ENCODE results near the gene ZNF502.
A peak's percentile ranks its signal among the peaks of the same experiment; 100 is the strongest.

ZNF502 gene

GRCh38 chr3:44761424-44762169 is 49.1 kb downstream of the ZNF502 start, which contains the start of the genes KIAA1143 and KIF15:
Gene KIAA1143 (minus strand): TSS chr3:44761619. CDS start chr3:44761602, 17 bp downstream.
Gene KIF15 (plus strand): TSS chr3:44761794. CDS start chr3:44761866, 72 bp downstream.
- TF ChIP-seq EZH2 (IDR thresholded peaks at IDR 0.05) (no peak), FOXP2 (optimal IDR thresholded peaks at IDR 0.05; ENCODE audit: control extremely low read depth, extremely low read length, insufficient read depth) (peak; percentile 13), POLR2AphosphoS5 (IDR thresholded peaks at IDR 0.05; ENCODE audit: borderline replicate concordance, low read depth, low read length) (peak; percentile 76)
- Histone ChIP-seq H3K9me3 (ENCODE audit: low read depth, low read length) (peaks cover 10% of the 10 kb centered on the region; the same call in 1 of the 2 replicates), H3K36me3 (ENCODE audit: insufficient read depth, low read length) (peaks cover 56% of the 10 kb centered on the region), H3K27ac (peak within 1 kb of the TSS; percentile 77), H3K4me3 (peak within 1 kb of the TSS; percentile 87), H3K9ac (ENCODE audit: insufficient read length) (peak within 1 kb of the TSS; percentile 90)
- DNase-seq (ENCODE audit: low read depth, low spot score) = peak; percentile 52

GRCh38 chr3:44762170-44762677 is 49.8 kb downstream of the ZNF502 start:
- H3K9me3 ChIP-seq (ENCODE audit: low read depth, low read length) = peaks cover 10% of the 10 kb centered on the region; the same call in 1 of the 2 replicates
- peak overlapping the region; percentile 90 for H3K9ac ChIP-seq (ENCODE audit: insufficient read length)
- no peak for DNase-seq (ENCODE audit: low read depth, low spot score)
- peaks cover 53% of the 10 kb centered on the region for H3K36me3 ChIP-seq (ENCODE audit: insufficient read depth, low read length)
- H3K27ac ChIP-seq = peak overlapping the region; percentile 77
- no peak for TF ChIP-seq POLR2AphosphoS5 (IDR thresholded peaks at IDR 0.05; ENCODE audit: borderline replicate concordance, low read depth, low read length)
- no peak for TF ChIP-seq EZH2 (IDR thresholded peaks at IDR 0.05)
- no peak for TF ChIP-seq FOXP2 (optimal IDR thresholded peaks at IDR 0.05; ENCODE audit: control extremely low read depth, extremely low read length, insufficient read depth)
- H3K4me3 ChIP-seq = peak overlapping the region; percentile 87

- Histone ChIP-seq H3K36me3 (ENCODE audit: insufficient read depth, low read length) (peaks cover 49% of the 10 kb centered on the region), H3K9ac (ENCODE audit: insufficient read length) (peak overlapping the region; percentile 90), H3K9me3 (ENCODE audit: low read depth, low read length) (peaks cover 10% of the 10 kb centered on the region; the same call in 1 of the 2 replicates), H3K4me3 (peak overlapping the region; percentile 87), H3K27ac (peak overlapping the region; percentile 77; the same call in 1 of the 2 replicates)
- TF ChIP-seq POLR2AphosphoS5 (IDR thresholded peaks at IDR 0.05; ENCODE audit: borderline replicate concordance, low read depth, low read length) = no peak
- TF ChIP-seq FOXP2 (optimal IDR thresholded peaks at IDR 0.05; ENCODE audit: control extremely low read depth, extremely low read length, insufficient read depth) = no peak
- TF ChIP-seq EZH2 (IDR thresholded peaks at IDR 0.05) = no peak
- DNase-seq (ENCODE audit: low read depth, low spot score) = no peak
These were observed 50.2 kb downstream of the ZNF502 start for GRCh38 chr3:44762690-44763089.

- Histone ChIP-seq H3K36me3 (ENCODE audit: insufficient read depth, low read length) (peaks cover 42% of the 10 kb centered on the region), H3K4me3 (no peak overlapping the region), H3K9ac (ENCODE audit: insufficient read length) (no peak overlapping the region), H3K9me3 (ENCODE audit: low read depth, low read length) (peaks cover 8% of the 10 kb centered on the region; the same call in 1 of the 2 replicates), H3K27ac (no peak overlapping the region)
- DNase-seq (ENCODE audit: low read depth, low spot score) = no peak
- TF ChIP-seq EZH2 (IDR thresholded peaks at IDR 0.05) (no peak), FOXP2 (optimal IDR thresholded peaks at IDR 0.05; ENCODE audit: control extremely low read depth, extremely low read length, insufficient read depth) (no peak), POLR2AphosphoS5 (IDR thresholded peaks at IDR 0.05; ENCODE audit: borderline replicate concordance, low read depth, low read length) (no peak)
These were observed 51.8 kb downstream of the ZNF502 start for GRCh38 chr3:44764248-44764647.

GRCh38 chr3:44771424-44772098 is 59.1 kb downstream of the ZNF502 start:
- Histone ChIP-seq H3K9ac (ENCODE audit: insufficient read length) (no peak overlapping the region), H3K4me3 (no peak overlapping the region), H3K9me3 (ENCODE audit: low read depth, low read length) (no peaks in the 10 kb centered on the region), H3K36me3 (ENCODE audit: insufficient read depth, low read length) (peaks cover 47% of the 10 kb centered on the region; the same call in 1 of the 2 replicates), H3K27ac (no peak overlapping the region)
- TF ChIP-seq EZH2 (IDR thresholded peaks at IDR 0.05) (no peak), POLR2AphosphoS5 (IDR thresholded peaks at IDR 0.05; ENCODE audit: borderline replicate concordance, low read depth, low read length) (no peak), FOXP2 (optimal IDR thresholded peaks at IDR 0.05; ENCODE audit: control extremely low read depth, extremely low read length, insufficient read depth) (no peak)
- no peak for DNase-seq (ENCODE audit: low read depth, low spot score)

- no peak for DNase-seq (ENCODE audit: low read depth, low spot score)
- Histone ChIP-seq H3K36me3 (ENCODE audit: insufficient read depth, low read length) (peaks cover 50% of the 10 kb centered on the region), H3K9me3 (ENCODE audit: low read depth, low read length) (no peaks in the 10 kb centered on the region), H3K27ac (no peak overlapping the region), H3K4me3 (no peak overlapping the region), H3K9ac (ENCODE audit: insufficient read length) (no peak overlapping the region)
- TF ChIP-seq FOXP2 (optimal IDR thresholded peaks at IDR 0.05; ENCODE audit: control extremely low read depth, extremely low read length, insufficient read depth) (no peak), EZH2 (IDR thresholded peaks at IDR 0.05) (no peak), POLR2AphosphoS5 (IDR thresholded peaks at IDR 0.05; ENCODE audit: borderline replicate concordance, low read depth, low read length) (no peak)
These were observed 59.6 kb downstream of the ZNF502 start for GRCh38 chr3:44772099-44772442.
